ENCODE results near the gene KCNMA1. TPM values are rescaled to one million over a fixed set of nuclear protein-coding genes. Genes with fewer than 3 reads are reported as not detected.

Gene KCNMA1
- total RNA-seq, 1 donor from 2014 or later = 87.6 TPM

DNA sequence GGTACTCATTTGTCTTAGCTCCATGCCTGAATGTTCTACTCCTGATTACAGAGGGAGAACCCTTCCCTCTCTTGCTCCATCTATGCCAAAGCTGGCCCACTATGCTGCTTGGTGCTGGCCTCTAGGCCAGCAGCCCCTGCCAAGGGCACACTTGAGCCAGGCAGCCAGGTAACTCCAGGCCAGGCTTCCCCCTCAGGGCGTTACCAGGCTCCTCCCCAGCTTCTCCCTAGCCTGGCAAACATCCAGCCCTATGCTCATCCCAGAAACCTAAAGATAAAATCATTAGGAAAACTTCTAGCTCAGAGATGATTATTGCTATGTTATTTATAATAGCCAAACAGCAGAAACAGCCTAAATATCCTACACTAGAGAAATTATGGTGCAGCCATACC is 103.7 kb downstream of the KCNMA1 start:
- peak overlapping the region; percentile 100 for H3K27ac Mint-ChIP-seq (ENCODE audit: unreplicated experiment)
- H3K9me3 Mint-ChIP-seq (ENCODE audit: low read depth) = peaks cover 5% of the 10 kb centered on the region
- no peak overlapping the region for H3K4me3 Mint-ChIP-seq (ENCODE audit: unreplicated experiment)
- H3K4me1 Mint-ChIP-seq (ENCODE audit: low read depth) = peaks cover 68% of the 10 kb centered on the region
- DNase-seq (ENCODE audit: low spot score) = no peak
- TF ChIP-seq, protein P1, sequence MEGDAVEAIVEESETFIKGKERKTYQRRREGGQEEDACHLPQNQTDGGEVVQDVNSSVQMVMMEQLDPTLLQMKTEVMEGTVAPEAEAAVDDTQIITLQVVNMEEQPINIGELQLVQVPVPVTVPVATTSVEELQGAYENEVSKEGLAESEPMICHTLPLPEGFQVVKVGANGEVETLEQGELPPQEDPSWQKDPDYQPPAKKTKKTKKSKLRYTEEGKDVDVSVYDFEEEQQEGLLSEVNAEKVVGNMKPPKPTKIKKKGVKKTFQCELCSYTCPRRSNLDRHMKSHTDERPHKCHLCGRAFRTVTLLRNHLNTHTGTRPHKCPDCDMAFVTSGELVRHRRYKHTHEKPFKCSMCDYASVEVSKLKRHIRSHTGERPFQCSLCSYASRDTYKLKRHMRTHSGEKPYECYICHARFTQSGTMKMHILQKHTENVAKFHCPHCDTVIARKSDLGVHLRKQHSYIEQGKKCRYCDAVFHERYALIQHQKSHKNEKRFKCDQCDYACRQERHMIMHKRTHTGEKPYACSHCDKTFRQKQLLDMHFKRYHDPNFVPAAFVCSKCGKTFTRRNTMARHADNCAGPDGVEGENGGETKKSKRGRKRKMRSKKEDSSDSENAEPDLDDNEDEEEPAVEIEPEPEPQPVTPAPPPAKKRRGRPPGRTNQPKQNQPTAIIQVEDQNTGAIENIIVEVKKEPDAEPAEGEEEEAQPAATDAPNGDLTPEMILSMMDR (IDR thresholded peaks at IDR 0.05) = no peak
- peaks cover 3% of the 10 kb centered on the region for H3K36me3 Mint-ChIP-seq (ENCODE audit: low read depth)
- no peaks in the 10 kb centered on the region for H3K27me3 Mint-ChIP-seq (ENCODE audit: low read depth)

DNA sequence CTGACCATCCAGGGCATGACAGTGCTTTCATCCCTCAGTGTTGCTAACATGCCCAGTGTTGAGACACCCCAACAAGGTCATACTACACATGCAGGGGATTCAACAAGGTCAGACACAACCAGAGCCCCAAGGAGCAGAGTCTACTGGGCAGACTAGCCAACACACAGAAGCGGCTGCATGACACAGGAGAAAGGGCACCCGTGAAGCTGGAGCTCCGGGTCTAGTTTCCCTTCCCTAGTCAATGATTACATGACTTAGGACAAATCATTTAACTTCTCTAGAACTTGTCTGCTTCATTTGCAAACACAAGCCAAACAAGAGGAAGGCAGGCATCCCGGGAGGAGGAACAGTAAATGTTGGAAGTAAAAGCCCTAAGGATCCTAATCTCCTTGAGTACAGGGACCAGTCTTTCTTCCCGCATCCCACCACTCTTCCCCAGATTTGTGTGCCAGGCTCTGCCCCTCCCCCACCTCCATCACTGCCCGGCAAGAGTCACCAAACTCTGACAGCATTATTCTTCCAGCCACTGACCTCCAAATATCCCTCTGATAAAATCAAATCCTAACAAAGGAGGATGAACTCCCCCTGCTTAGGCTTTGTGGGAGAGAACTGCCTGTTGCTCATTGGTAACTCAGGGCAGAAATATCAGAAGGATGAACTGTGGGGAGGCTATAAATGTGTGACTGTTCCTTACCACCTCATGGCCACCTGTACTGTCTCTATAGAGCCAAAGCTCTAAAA is 104.3 kb downstream of the KCNMA1 start:
- Mint-ChIP-seq H3K27me3 (ENCODE audit: low read depth) (no peaks in the 10 kb centered on the region), H3K4me3 (ENCODE audit: unreplicated experiment) (peak overlapping the region; percentile 7), H3K36me3 (ENCODE audit: low read depth) (peaks cover 3% of the 10 kb centered on the region), H3K9me3 (ENCODE audit: low read depth) (peaks cover 5% of the 10 kb centered on the region), H3K27ac (ENCODE audit: unreplicated experiment) (peak overlapping the region; percentile 100), H3K4me1 (ENCODE audit: low read depth) (peaks cover 71% of the 10 kb centered on the region)
- DNase-seq (ENCODE audit: low spot score) = no peak
- TF ChIP-seq, protein P1 (IDR thresholded peaks at IDR 0.05) = no peak

DNA sequence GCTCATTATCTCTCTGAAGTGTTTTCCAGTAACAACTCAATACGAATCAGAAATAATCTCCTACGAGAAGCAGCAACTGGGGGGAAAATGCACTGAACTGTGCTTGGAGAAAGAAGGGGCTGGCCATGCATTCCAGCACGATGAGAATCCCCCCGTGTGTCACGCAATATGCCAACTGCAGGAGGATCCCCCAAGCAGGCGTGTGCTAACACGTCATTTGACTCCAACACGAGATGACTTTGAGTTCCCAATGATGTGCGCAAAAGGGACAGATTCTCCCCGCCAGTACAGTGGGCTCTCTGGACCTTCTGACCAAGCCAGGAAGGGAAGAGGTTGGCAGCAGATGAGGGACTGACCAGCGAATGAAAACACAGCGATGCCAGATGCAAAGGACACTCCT is 105.5 kb downstream of the KCNMA1 start:
- Mint-ChIP-seq H3K36me3 (ENCODE audit: low read depth) (peaks cover 3% of the 10 kb centered on the region), H3K27ac (ENCODE audit: unreplicated experiment) (peak overlapping the region; percentile 100), H3K4me3 (ENCODE audit: unreplicated experiment) (peak overlapping the region; percentile 55), H3K27me3 (ENCODE audit: low read depth) (no peaks in the 10 kb centered on the region), H3K4me1 (ENCODE audit: low read depth) (peaks cover 78% of the 10 kb centered on the region), H3K9me3 (ENCODE audit: low read depth) (peaks cover 5% of the 10 kb centered on the region)
- no peak for DNase-seq (ENCODE audit: low spot score)
- TF ChIP-seq, protein P1 (IDR thresholded peaks at IDR 0.05) = no peak

DNA sequence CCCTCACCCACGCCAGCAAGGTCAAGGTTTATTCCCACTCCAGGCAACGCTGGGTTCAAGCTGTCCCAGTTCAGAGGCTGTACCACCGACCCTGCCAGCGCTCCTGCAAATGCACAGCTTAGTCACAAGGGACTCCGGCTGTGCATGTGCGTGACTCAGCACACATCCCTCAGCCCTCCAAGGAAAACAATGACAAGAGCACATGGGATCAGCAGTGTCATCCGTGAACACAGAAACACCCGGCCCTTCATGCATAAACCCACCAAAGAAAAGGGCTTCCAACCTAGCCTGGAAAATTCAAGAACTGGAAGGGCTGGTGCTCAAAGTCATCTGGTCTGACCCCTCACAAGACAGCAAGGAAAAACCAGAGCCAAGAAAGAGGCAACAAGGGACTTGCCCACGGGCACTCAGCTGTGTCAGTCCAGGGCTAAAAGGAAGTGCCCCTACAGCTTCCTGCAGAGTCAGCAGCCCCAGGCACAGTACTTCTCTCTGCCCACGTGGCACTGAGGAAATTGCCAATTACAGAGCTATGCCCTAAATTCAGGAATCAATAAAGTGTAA is 106.1 kb downstream of the KCNMA1 start:
- H3K27ac Mint-ChIP-seq (ENCODE audit: unreplicated experiment) = peak overlapping the region; percentile 100
- H3K4me1 Mint-ChIP-seq (ENCODE audit: low read depth) = peaks cover 83% of the 10 kb centered on the region
- peak overlapping the region; percentile 55 for H3K4me3 Mint-ChIP-seq (ENCODE audit: unreplicated experiment)
- TF ChIP-seq, protein P1 (IDR thresholded peaks at IDR 0.05) = no peak
- H3K27me3 Mint-ChIP-seq (ENCODE audit: low read depth) = no peaks in the 10 kb centered on the region
- H3K9me3 Mint-ChIP-seq (ENCODE audit: low read depth) = peaks cover 5% of the 10 kb centered on the region
- DNase-seq (ENCODE audit: low spot score) = no peak
- H3K36me3 Mint-ChIP-seq (ENCODE audit: low read depth) = peaks cover 3% of the 10 kb centered on the region

DNA sequence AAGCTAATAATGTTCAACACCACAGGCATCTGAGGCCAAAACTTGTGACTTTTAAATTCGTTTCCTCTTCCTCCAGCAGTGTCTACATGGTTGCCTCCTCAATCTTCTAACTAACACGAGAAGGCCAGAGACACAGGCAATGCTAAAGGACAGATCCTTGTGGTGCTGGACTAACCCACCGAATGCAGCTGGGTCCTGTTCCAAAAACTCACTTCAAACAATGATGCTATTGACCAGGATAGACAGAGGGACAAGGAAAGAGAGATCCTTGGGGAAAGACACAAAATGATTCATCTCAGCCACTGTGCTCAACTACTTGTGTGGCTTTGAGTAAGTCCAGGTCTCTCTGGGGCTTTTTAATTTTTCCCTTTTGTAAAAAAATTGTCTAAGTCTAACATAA is 107.6 kb downstream of the KCNMA1 start:
- H3K4me1 Mint-ChIP-seq (ENCODE audit: low read depth) = peaks cover 90% of the 10 kb centered on the region
- H3K9me3 Mint-ChIP-seq (ENCODE audit: low read depth) = no peaks in the 10 kb centered on the region
- TF ChIP-seq, protein P1 (IDR thresholded peaks at IDR 0.05) = no peak
- H3K4me3 Mint-ChIP-seq (ENCODE audit: unreplicated experiment) = no peak overlapping the region
- no peak for DNase-seq (ENCODE audit: low spot score)
- no peaks in the 10 kb centered on the region for H3K36me3 Mint-ChIP-seq (ENCODE audit: low read depth)
- no peaks in the 10 kb centered on the region for H3K27me3 Mint-ChIP-seq (ENCODE audit: low read depth)
- H3K27ac Mint-ChIP-seq (ENCODE audit: unreplicated experiment) = peak overlapping the region; percentile 100

Data from chondrocyte (in vitro differentiated cells).